T-helper 1 cell (primary cell): Measurements from ENCODE around the gene WFS1.

ENCODE experiments used
- DNase-seq, 5 donors: peaks; one replicate each; pipeline ENCODE4 v3.0.0-alpha.2; 2012 to 2020

Gene WFS1

GRCh38 chr4:6262847-6263487 is 6.7 kb upstream of the WFS1 start:
- DNase-seq = no peak

GRCh38 chr4:6263526-6264224 is 6.0 kb upstream of the WFS1 start:
- no peak for DNase-seq

GRCh38 chr4:6264225-6264540 is 5.5 kb upstream of the WFS1 start:
- peak in 1 of 5 donors; percentile 48 for DNase-seq

- no peak for DNase-seq
Observed at GRCh38 chr4:6265546-6265945, 4.1 kb upstream of the WFS1 start.

GRCh38 chr4:6267573-6267972 is 2.1 kb upstream of the WFS1 start:
- no peak for DNase-seq

GRCh38 chr4:6268650-6269615 is 717 bp upstream of the WFS1 start:
- no peak for DNase-seq

- no peak for DNase-seq
Observed at GRCh38 chr4:6270636-6271121, 1.0 kb downstream of the WFS1 start.

GRCh38 chr4:6271206-6271605 is 1.6 kb downstream of the WFS1 start:
- no peak for DNase-seq

- DNase-seq = no peak
Observed at GRCh38 chr4:6271701-6272465, 2.2 kb downstream of the WFS1 start.

- DNase-seq = no peak
Observed at GRCh38 chr4:6272863-6273660, 3.4 kb downstream of the WFS1 start.

- no peak for DNase-seq
Observed at GRCh38 chr4:6273661-6273990, 4.0 kb downstream of the WFS1 start.

- no peak for DNase-seq
Observed at GRCh38 chr4:6275351-6275750, 5.7 kb downstream of the WFS1 start.

- no peak for DNase-seq
Observed at GRCh38 chr4:6275898-6276806, 6.5 kb downstream of the WFS1 start.

- DNase-seq = no peak
Observed at GRCh38 chr4:6277139-6277802, 7.6 kb downstream of the WFS1 start.

GRCh38 chr4:6277935-6278800 is 8.5 kb downstream of the WFS1 start:
- no peak for DNase-seq

GRCh38 chr4:6278801-6279197 is 9.1 kb downstream of the WFS1 start:
- DNase-seq = peak in 1 of 5 donors; percentile 46

- DNase-seq = no peak
Observed at GRCh38 chr4:6279582-6280289, 10.1 kb downstream of the WFS1 start.

GRCh38 chr4:6280365-6280996 is 10.8 kb downstream of the WFS1 start:
- DNase-seq = no peak
